Upper lobe of left lung (tissue), 4 donors: ENCODE data around the gene CCDC197.

Source experiments
- POLR2A ChIP-seq, 4 donors: fragments of 450-650 bp; IDR thresholded peaks; one replicate each; pipeline ENCODE4 v1.5.1; 2016 to 2017; ENCODE audit warnings: antibody characterized with exemption in 4 of 4, mild to moderate bottlenecking in 2 of 4
- POLR2AphosphoS5 ChIP-seq, 2 donors: sonication (generic); formaldehyde crosslinking; IDR thresholded peaks; one replicate each; pipeline ENCODE4 v1.5.1; 2017; ENCODE audit warnings: antibody characterized with exemption in 2 of 2
- TF ChIP-seq, protein P1 (sequence below), 6 experiments: fragments of 450-650 bp in 4 of 6; fragments of 200-600 bp in 2 of 6; sonication (generic) in 2 of 6; IDR thresholded peaks; one replicate each; pipeline ENCODE4 v1.5.1; 2016 to 2019; ENCODE audit warnings: antibody characterized with exemption in 6 of 6

DNA sequence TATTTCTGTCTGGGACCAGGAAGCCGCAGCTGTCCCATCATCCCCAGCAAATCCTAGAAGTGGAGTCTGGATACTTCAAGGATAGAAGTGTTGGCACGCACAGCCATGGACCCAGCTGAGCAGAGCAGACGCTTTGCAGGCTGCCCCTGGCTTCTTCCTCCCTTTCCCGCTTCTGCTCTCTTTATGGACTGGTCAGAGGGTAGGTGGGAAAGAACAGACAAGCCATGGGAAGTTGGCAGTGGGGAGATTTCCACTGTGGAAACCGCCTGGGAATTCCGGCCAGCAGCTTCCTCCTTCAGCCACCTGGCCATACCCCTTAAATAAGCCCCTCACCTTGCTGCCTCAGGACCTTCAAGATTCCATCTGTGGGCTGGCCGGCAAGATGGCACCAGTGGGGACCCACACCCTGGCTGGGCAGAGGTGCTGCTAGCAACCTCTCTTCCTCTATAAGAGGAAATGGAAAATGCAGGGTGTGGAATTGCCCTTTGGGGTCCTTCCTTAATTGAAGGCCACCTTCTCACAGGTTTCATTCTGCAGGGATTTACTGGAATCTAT is 49.7 kb downstream of the CCDC197 start:
- TF ChIP-seq, protein P1, sequence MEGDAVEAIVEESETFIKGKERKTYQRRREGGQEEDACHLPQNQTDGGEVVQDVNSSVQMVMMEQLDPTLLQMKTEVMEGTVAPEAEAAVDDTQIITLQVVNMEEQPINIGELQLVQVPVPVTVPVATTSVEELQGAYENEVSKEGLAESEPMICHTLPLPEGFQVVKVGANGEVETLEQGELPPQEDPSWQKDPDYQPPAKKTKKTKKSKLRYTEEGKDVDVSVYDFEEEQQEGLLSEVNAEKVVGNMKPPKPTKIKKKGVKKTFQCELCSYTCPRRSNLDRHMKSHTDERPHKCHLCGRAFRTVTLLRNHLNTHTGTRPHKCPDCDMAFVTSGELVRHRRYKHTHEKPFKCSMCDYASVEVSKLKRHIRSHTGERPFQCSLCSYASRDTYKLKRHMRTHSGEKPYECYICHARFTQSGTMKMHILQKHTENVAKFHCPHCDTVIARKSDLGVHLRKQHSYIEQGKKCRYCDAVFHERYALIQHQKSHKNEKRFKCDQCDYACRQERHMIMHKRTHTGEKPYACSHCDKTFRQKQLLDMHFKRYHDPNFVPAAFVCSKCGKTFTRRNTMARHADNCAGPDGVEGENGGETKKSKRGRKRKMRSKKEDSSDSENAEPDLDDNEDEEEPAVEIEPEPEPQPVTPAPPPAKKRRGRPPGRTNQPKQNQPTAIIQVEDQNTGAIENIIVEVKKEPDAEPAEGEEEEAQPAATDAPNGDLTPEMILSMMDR (IDR thresholded peaks at IDR 0.05): no peak
- TF ChIP-seq POLR2A (IDR thresholded peaks at IDR 0.05) (no peak), POLR2AphosphoS5 (IDR thresholded peaks at IDR 0.05) (no peak)
